NT2/D1 (cell line): ENCODE results near the gene BCL7C.

Source experiments
- DNase-seq: peaks from one replicate; pipeline ENCODE4 v3.0.0-alpha.2; 2011; ENCODE audit warnings: low read depth, low spot score
- H3K27me3 ChIP-seq: 2 replicates; pipeline ENCODE4 v1.6.0; 2011; ENCODE audit warnings: mild to moderate bottlenecking; ENCODE audit not compliant: insufficient read length, insufficient read depth
- H3K36me3 ChIP-seq: 2 replicates; pipeline ENCODE4 v1.6.1; 2011; ENCODE audit warnings: mild to moderate bottlenecking, low read length, mixed read lengths; ENCODE audit not compliant: insufficient read depth, insufficient read length
- H3K4me1 ChIP-seq: 2 replicates; pipeline ENCODE4 v1.5.1; 2011; ENCODE audit not compliant: insufficient read depth, insufficient read length
- H3K4me3 ChIP-seq: 2 replicates; pipeline ENCODE4 v1.5.1; 2011; ENCODE audit warnings: low read depth; ENCODE audit not compliant: insufficient read length
- H3K9ac ChIP-seq: 2 replicates; pipeline ENCODE4 v1.6.0; 2011; ENCODE audit warnings: low read depth; ENCODE audit not compliant: insufficient read length
- H3K9me3 ChIP-seq: 2 replicates; pipeline ENCODE4 v1.5.1; 2011; ENCODE audit warnings: mild to moderate bottlenecking, low read length; ENCODE audit not compliant: insufficient read depth
- SUZ12 ChIP-seq: IDR thresholded peaks from 2 replicates; pipeline ENCODE4 v1.6.1; 2011; ENCODE audit not compliant: insufficient read length, insufficient read depth; ENCODE audit errors: extremely low read depth
- YY1 ChIP-seq: IDR thresholded peaks from 2 replicates; pipeline ENCODE4 v1.6.1; 2011; ENCODE audit not compliant: insufficient read length, insufficient read depth
- ZNF274 ChIP-seq: IDR thresholded peaks from 2 replicates; pipeline ENCODE4 v1.6.1; 2011; ENCODE audit warnings: mild to moderate bottlenecking, low read depth, low read length

BCL7C gene

DNA sequence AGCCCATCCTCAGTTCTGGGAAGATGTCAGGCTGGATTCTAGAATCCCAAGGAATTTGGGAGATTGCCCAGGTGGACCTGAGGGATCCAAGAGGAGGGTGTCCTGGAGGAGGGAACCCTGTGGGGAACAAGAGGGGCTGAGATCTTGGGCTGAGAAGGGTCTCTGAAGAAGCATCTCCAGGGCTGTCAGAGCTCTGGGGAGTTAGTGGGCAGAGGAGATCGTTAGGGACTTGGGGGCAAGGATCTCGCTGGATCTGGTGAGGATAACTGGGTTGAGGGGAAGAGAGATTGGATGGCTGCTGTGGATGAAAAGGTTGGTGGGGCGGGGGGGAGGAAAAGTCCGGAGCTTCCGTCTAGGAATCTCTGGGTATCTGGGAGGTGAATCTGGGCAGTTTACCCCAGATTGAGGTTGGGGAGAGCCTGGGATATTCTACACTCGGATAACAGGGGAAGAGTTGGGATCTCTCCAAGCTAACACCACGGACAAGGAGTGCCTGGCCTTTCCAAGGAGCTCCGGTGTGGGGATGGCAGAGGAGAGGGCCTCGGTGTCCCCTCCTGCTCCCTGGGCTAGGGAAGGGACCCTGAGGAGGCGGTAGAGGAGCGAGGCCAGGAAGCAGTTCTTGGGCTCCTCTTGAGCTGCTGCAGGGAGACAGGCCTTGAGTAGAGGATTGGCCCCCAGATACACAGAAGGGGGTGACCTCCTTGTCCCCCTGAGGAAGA is 31.2 kb upstream of the BCL7C start:
- Histone ChIP-seq H3K36me3 (peaks cover 50% of the 10 kb centered on the region), H3K27me3 (no peaks in the 10 kb centered on the region), H3K4me3 (peak overlapping the region; percentile 78), H3K4me1 (peaks cover 14% of the 10 kb centered on the region), H3K9me3 (no peaks in the 10 kb centered on the region), H3K9ac (peak overlapping the region; percentile 68)
- DNase-seq, result no peak
- TF ChIP-seq SUZ12 (no peak), YY1 (no peak), ZNF274 (no peak)

DNA sequence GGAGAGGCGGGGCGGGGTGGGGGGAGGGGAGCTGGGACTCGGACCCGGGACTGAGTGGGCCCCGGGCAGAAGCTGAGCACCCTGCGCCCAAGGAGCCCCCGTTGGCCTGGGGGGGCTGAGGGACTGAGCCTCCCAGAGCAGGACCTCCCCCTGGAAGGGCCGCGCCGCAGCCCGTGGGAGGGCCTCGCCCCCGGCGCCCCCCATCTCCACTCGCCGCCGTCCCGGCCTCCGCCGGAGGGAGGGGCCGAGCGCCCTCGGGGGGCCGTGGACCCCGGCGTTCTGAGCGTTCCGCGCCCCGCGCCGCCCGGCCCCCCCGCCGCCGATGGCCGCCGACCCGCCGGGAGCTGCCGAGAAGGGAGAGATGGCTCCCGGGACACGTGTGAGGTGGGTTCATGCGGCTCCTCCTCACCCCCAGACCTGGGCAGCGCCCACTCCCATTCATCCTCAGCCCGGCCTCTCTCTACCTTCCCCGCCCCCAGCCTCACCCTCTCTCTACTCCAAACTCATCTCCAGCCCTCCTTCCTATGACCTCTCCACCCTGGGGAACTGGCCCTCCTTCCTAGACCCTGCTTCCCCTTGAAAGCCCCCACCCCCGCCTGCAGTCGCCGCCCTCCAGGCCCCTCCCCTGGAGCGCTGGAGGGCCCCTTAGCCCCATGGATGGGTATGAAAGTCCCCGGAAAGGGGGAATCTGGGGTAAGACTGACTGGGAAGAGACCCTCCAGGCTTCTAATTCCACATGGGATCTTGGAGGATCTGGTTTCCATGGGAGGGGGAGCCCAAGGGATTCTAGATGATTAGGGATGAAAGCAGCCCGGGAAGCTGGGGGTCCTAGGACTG is 30.4 kb upstream of the BCL7C start:
- no peaks in the 10 kb centered on the region for H3K27me3 ChIP-seq
- no peaks in the 10 kb centered on the region for H3K9me3 ChIP-seq
- H3K9ac ChIP-seq, result peak overlapping the region; percentile 68
- H3K4me1 ChIP-seq, result peaks cover 14% of the 10 kb centered on the region
- TF ChIP-seq SUZ12 (no peak), ZNF274 (no peak), YY1 (no peak)
- H3K36me3 ChIP-seq, result peaks cover 44% of the 10 kb centered on the region
- H3K4me3 ChIP-seq, result peak overlapping the region; percentile 78
- DNase-seq, result no peak

GRCh38 chr16:30923554-30924075 is 29.7 kb upstream of the BCL7C start, which contains the start of gene FBXL19:
TSS of gene FBXL19 (plus strand) at chr16:30923572. CDS start at chr16:30925755, 2,183 bp downstream.
- Histone ChIP-seq H3K4me3 (peak within 1 kb of the TSS; percentile 90), H3K27me3 (no peaks in the 10 kb centered on the region), H3K9ac (peak within 1 kb of the TSS; percentile 83), H3K36me3 (peaks cover 37% of the 10 kb centered on the region), H3K4me1 (peaks cover 14% of the 10 kb centered on the region), H3K9me3 (no peaks in the 10 kb centered on the region)
- DNase-seq, result no peak
- TF ChIP-seq YY1 (no peak), ZNF274 (no peak), SUZ12 (no peak)

- Histone ChIP-seq H3K9ac (peak overlapping the region; percentile 83), H3K36me3 (peaks cover 32% of the 10 kb centered on the region), H3K9me3 (no peaks in the 10 kb centered on the region), H3K4me3 (peak overlapping the region; percentile 90), H3K4me1 (peaks cover 14% of the 10 kb centered on the region), H3K27me3 (no peaks in the 10 kb centered on the region)
- TF ChIP-seq SUZ12, result no peak
- no peak for TF ChIP-seq ZNF274
- peak; percentile 94 for TF ChIP-seq YY1
- DNase-seq, result peak; percentile 99
Observed at GRCh38 chr16:30922960-30923535, 29.2 kb upstream of the BCL7C start.

GRCh38 chr16:30922420-30922959 is 28.6 kb upstream of the BCL7C start:
- no peaks in the 10 kb centered on the region for H3K27me3 ChIP-seq
- TF ChIP-seq YY1 (peak; percentile 99), SUZ12 (no peak)
- DNase-seq, result peak; percentile 99
- H3K9ac ChIP-seq, result peak overlapping the region; percentile 83
- peaks cover 31% of the 10 kb centered on the region for H3K36me3 ChIP-seq
- H3K4me1 ChIP-seq, result peaks cover 12% of the 10 kb centered on the region
- peak overlapping the region; percentile 90 for H3K4me3 ChIP-seq
- H3K9me3 ChIP-seq, result no peaks in the 10 kb centered on the region

- H3K9me3 ChIP-seq, result no peaks in the 10 kb centered on the region
- DNase-seq, result peak; percentile 92
- no peaks in the 10 kb centered on the region for H3K27me3 ChIP-seq
- TF ChIP-seq SUZ12 (no peak), YY1 (no peak), ZNF274 (no peak)
- H3K9ac ChIP-seq, result peak overlapping the region; percentile 52
- peaks cover 25% of the 10 kb centered on the region for H3K36me3 ChIP-seq
- H3K4me3 ChIP-seq, result peak overlapping the region; percentile 90
- H3K4me1 ChIP-seq, result peaks cover 7% of the 10 kb centered on the region
Observed at GRCh38 chr16:30921748-30922419, 28.0 kb upstream of the BCL7C start.
